GM12865 (cell line): ENCODE results near the gene RNF115.
"Not testable (repeated sequence)": the region's sequence is repeated elsewhere in the genome, so short reads cannot be mapped to it uniquely, and the experiment has no call there.

Experiments
- DNase-seq: peaks from one replicate; pipeline ENCODE4 v3.0.0; 2010; ENCODE audit warnings: low read depth
- H3K4me3 ChIP-seq: 2 replicates; pipeline ENCODE4 v1.5.1; 2011; ENCODE audit warnings: mild to moderate bottlenecking, low read depth, low read length, control low read depth
- CTCF ChIP-seq: IDR thresholded peaks from 2 replicates; pipeline ENCODE4 v1.5.1; 2011; ENCODE audit warnings: low read length, control low read depth, low read depth, inconsistent platforms; ENCODE audit not compliant: insufficient read depth; ENCODE audit errors: missing control alignments

Gene RNF115

GRCh38 chr1:145773423-145773822 lies 50.5 kb downstream of the RNF115 start:
- peak; percentile 37 for DNase-seq
- TF ChIP-seq CTCF: no peak
- no peak overlapping the region for H3K4me3 ChIP-seq

GRCh38 chr1:145771056-145771455 lies 52.8 kb downstream of the RNF115 start:
- TF ChIP-seq CTCF: no peak
- H3K4me3 ChIP-seq: no peak overlapping the region
- DNase-seq: no peak

- H3K4me3 ChIP-seq, DNase-seq: not testable (repeated sequence)
Measured at GRCh38 chr1:145768004-145768403, 55.9 kb downstream of the RNF115 start.

- not testable (repeated sequence) for H3K4me3 ChIP-seq, DNase-seq
Measured at GRCh38 chr1:145766926-145767325, 57.0 kb downstream of the RNF115 start.

GRCh38 chr1:145765585-145766360 lies 58.1 kb downstream of the RNF115 start:
- not testable (repeated sequence) for DNase-seq, H3K4me3 ChIP-seq

- DNase-seq, H3K4me3 ChIP-seq: not testable (repeated sequence)
Measured at GRCh38 chr1:145765127-145765526, 58.8 kb downstream of the RNF115 start.

GRCh38 chr1:145764231-145764940 lies 59.5 kb downstream of the RNF115 start:
- DNase-seq, H3K4me3 ChIP-seq: not testable (repeated sequence)

GRCh38 chr1:145762001-145762400 lies 61.9 kb downstream of the RNF115 start:
- H3K4me3 ChIP-seq, DNase-seq: not testable (repeated sequence)

- not testable (repeated sequence) for H3K4me3 ChIP-seq, DNase-seq
Measured at GRCh38 chr1:145761498-145761897, 62.4 kb downstream of the RNF115 start.

GRCh38 chr1:145760395-145760949 lies 63.4 kb downstream of the RNF115 start:
- DNase-seq, H3K4me3 ChIP-seq: not testable (repeated sequence)

GRCh38 chr1:145759721-145760120 lies 64.2 kb downstream of the RNF115 start:
- no peak overlapping the region for H3K4me3 ChIP-seq
- no peak for TF ChIP-seq CTCF
- no peak for DNase-seq
